Glutamatergic neuron (in vitro differentiated cells): ENCODE results near the gene THBD. TPM values are rescaled to one million over a fixed set of nuclear protein-coding genes. Genes with fewer than 3 reads are reported as not detected.

Experiments
- DNase-seq: peaks from one replicate; pipeline ENCODE4 v3.0.0; 2022
- H3K27ac Mint-ChIP-seq: one replicate; pipeline ENCODE4 v1.8.0; 2020; ENCODE audit warnings: mild to moderate bottlenecking, mixed read lengths, inconsistent platforms; ENCODE audit not compliant: unreplicated experiment
- H3K27me3 Mint-ChIP-seq: one replicate; pipeline ENCODE4 v1.8.0; 2020; ENCODE audit warnings: mild to moderate bottlenecking, moderate library complexity, mixed read lengths, inconsistent platforms; ENCODE audit not compliant: unreplicated experiment
- H3K36me3 Mint-ChIP-seq: one replicate; pipeline ENCODE4 v1.8.0; 2020; ENCODE audit warnings: mild to moderate bottlenecking, mixed read lengths, inconsistent platforms; ENCODE audit not compliant: unreplicated experiment
- H3K4me1 Mint-ChIP-seq: one replicate; pipeline ENCODE4 v1.8.0; 2020; ENCODE audit warnings: mild to moderate bottlenecking, low read depth, mixed read lengths, inconsistent platforms; ENCODE audit not compliant: unreplicated experiment
- H3K4me3 Mint-ChIP-seq: one replicate; pipeline ENCODE4 v1.8.0; 2020; ENCODE audit warnings: mild to moderate bottlenecking, mixed read lengths, inconsistent platforms; ENCODE audit not compliant: unreplicated experiment
- H3K9me3 Mint-ChIP-seq: one replicate; pipeline ENCODE4 v1.8.0; 2020; ENCODE audit warnings: mild to moderate bottlenecking, moderate library complexity, mixed read lengths, inconsistent platforms; ENCODE audit not compliant: unreplicated experiment
- CTCF ChIP-seq: fragments of 200-600 bp; sonication (generic); IDR thresholded peaks from one replicate; pipeline ENCODE4 v1.5.0; 2021; ENCODE audit not compliant: partially characterized antibody, unreplicated experiment
- total RNA-seq: library from RNA; stranded (reverse); fragmentation: NEBNext Ultra II Directional; extraction: Animal tissue kit (Norgen Biotek cat#: 25700); gene quantifications from one replicate; pipeline ENCODE4 v1.2.1, GENCODE V29; 2021; ENCODE audit not compliant: unreplicated experiment

Gene THBD
- total RNA-seq, 1 donor from 2014 or later = not detected

- H3K27me3 Mint-ChIP-seq = no peaks in the 10 kb centered on the region
- TF ChIP-seq CTCF = no peak
These were observed 46.0 kb upstream of the THBD start for GRCh38 chr20:23095499-23095898.

GRCh38 chr20:23094927-23095326 lies 45.5 kb upstream of the THBD start:
- peaks cover 10% of the 10 kb centered on the region for H3K4me1 Mint-ChIP-seq
- peaks cover 8% of the 10 kb centered on the region for H3K9me3 Mint-ChIP-seq

More at GRCh38 chr20:23095499-23095898, 46.0 kb upstream of the THBD start:
- H3K36me3 Mint-ChIP-seq = peaks cover 6% of the 10 kb centered on the region
- H3K27ac Mint-ChIP-seq = no peak overlapping the region
- H3K9me3 Mint-ChIP-seq = peaks cover 9% of the 10 kb centered on the region
- no peak overlapping the region for H3K4me3 Mint-ChIP-seq
- peaks cover 10% of the 10 kb centered on the region for H3K4me1 Mint-ChIP-seq
- no peak for DNase-seq

GRCh38 chr20:23094213-23094896 lies 44.9 kb upstream of the THBD start:
- no peak for TF ChIP-seq CTCF
- no peak for DNase-seq
- H3K4me1 Mint-ChIP-seq = peaks cover 10% of the 10 kb centered on the region
- H3K4me3 Mint-ChIP-seq = no peak overlapping the region
- H3K9me3 Mint-ChIP-seq = peaks cover 8% of the 10 kb centered on the region
- H3K27ac Mint-ChIP-seq = no peak overlapping the region
- peaks cover 4% of the 10 kb centered on the region for H3K36me3 Mint-ChIP-seq
- no peaks in the 10 kb centered on the region for H3K27me3 Mint-ChIP-seq

More at GRCh38 chr20:23094927-23095326, 45.5 kb upstream of the THBD start:
- DNase-seq = no peak
- no peak overlapping the region for H3K4me3 Mint-ChIP-seq
- H3K27me3 Mint-ChIP-seq = no peaks in the 10 kb centered on the region
- H3K27ac Mint-ChIP-seq = no peak overlapping the region
- peaks cover 4% of the 10 kb centered on the region for H3K36me3 Mint-ChIP-seq
- TF ChIP-seq CTCF = no peak

GRCh38 chr20:23093613-23094012 lies 44.1 kb upstream of the THBD start:
- DNase-seq = no peak
- no peak for TF ChIP-seq CTCF
- H3K9me3 Mint-ChIP-seq = peaks cover 8% of the 10 kb centered on the region
- H3K27me3 Mint-ChIP-seq = peaks cover 2% of the 10 kb centered on the region
- H3K4me3 Mint-ChIP-seq = no peak overlapping the region
- H3K4me1 Mint-ChIP-seq = peaks cover 10% of the 10 kb centered on the region
- no peak overlapping the region for H3K27ac Mint-ChIP-seq
- H3K36me3 Mint-ChIP-seq = peaks cover 4% of the 10 kb centered on the region

GRCh38 chr20:23092861-23093495 lies 43.5 kb upstream of the THBD start:
- Mint-ChIP-seq H3K4me1 (peaks cover 10% of the 10 kb centered on the region), H3K9me3 (peaks cover 8% of the 10 kb centered on the region), H3K4me3 (no peak overlapping the region), H3K27ac (no peak overlapping the region), H3K36me3 (peaks cover 4% of the 10 kb centered on the region), H3K27me3 (peaks cover 3% of the 10 kb centered on the region)
- DNase-seq = no peak
- no peak for TF ChIP-seq CTCF
